ENCODE data around the gene CLSTN2. TPM values are rescaled to one million over a fixed set of nuclear protein-coding genes. Genes with fewer than 3 reads are reported as not detected.

Gene CLSTN2
- total RNA-seq, 1 experiment from 2014 or later, result 0.68 TPM

GRCh38 chr3:140014831-140015495 lies 80.0 kb downstream of the CLSTN2 start:
- Mint-ChIP-seq H3K27me3 (ENCODE audit: low read depth) (no peaks in the 10 kb centered on the region; the same call in 1 of the 2 replicates), H3K4me1 (no peaks in the 10 kb centered on the region), H3K9me3 (no peaks in the 10 kb centered on the region), H3K36me3 (ENCODE audit: insufficient read depth in 1 of 3, low read depth in 3 of 3) (no peaks in the 10 kb centered on the region), H3K27ac (no peak overlapping the region), H3K4me3 (no peak overlapping the region)
- no peaks in the 10 kb centered on the region for H3K79me2 ChIP-seq (ENCODE audit: insufficient read depth, low read length)
- no peak overlapping the region for H3K23ac ChIP-seq (ENCODE audit: insufficient read length, low read depth, low read length)
- H2BK12ac ChIP-seq (ENCODE audit: insufficient read length, low read depth, low read length), result no peak overlapping the region
- no peak overlapping the region for H4K8ac ChIP-seq (replicated peaks; ENCODE audit: insufficient read length, low read depth, low read length)
- no peaks in the 10 kb centered on the region for H3K9me3 ChIP-seq (ENCODE audit: control insufficient read depth, low read depth, low read length)
- H4K20me1 ChIP-seq (ENCODE audit: control insufficient read depth, insufficient read depth, insufficient read length), result no peaks in the 10 kb centered on the region
- H2AK5ac ChIP-seq (ENCODE audit: insufficient read length, low read length), result no peak overlapping the region
- H3K4ac ChIP-seq (ENCODE audit: low read depth, low read length), result no peak overlapping the region
- no peaks in the 10 kb centered on the region for H3K4me1 ChIP-seq (ENCODE audit: insufficient read depth, low read length)
- H3K23me2 ChIP-seq (ENCODE audit: insufficient read length, low read depth, low read length, poor library complexity, severe bottlenecking), result no peaks in the 10 kb centered on the region
- no peak overlapping the region for H2BK20ac ChIP-seq (ENCODE audit: low read depth, low read length, poor library complexity, severe bottlenecking)
- no peak overlapping the region for H3K4me2 ChIP-seq (ENCODE audit: insufficient read depth, insufficient read length, low read length)
- H2BK15ac ChIP-seq (ENCODE audit: low read depth, low read length), result no peak overlapping the region
- WGBS (ENCODE audit: extremely low coverage, insufficient read length, low lambda C conversion rate), result no CpG with 5 or more reads among the region's 3 CpGs
- no peak overlapping the region for H3K14ac ChIP-seq (ENCODE audit: insufficient read depth, low read length)
- no peak overlapping the region for H3K18ac ChIP-seq (ENCODE audit: insufficient read length, low read depth, low read length)
- no peak overlapping the region for H4K91ac ChIP-seq (ENCODE audit: insufficient read length, low read depth, low read length)
- H3K56ac ChIP-seq (ENCODE audit: insufficient read length, low read depth, low read length), result no peak overlapping the region
- H3T11ph ChIP-seq (ENCODE audit: low read length), result no peak overlapping the region
- TF ChIP-seq, protein P1, sequence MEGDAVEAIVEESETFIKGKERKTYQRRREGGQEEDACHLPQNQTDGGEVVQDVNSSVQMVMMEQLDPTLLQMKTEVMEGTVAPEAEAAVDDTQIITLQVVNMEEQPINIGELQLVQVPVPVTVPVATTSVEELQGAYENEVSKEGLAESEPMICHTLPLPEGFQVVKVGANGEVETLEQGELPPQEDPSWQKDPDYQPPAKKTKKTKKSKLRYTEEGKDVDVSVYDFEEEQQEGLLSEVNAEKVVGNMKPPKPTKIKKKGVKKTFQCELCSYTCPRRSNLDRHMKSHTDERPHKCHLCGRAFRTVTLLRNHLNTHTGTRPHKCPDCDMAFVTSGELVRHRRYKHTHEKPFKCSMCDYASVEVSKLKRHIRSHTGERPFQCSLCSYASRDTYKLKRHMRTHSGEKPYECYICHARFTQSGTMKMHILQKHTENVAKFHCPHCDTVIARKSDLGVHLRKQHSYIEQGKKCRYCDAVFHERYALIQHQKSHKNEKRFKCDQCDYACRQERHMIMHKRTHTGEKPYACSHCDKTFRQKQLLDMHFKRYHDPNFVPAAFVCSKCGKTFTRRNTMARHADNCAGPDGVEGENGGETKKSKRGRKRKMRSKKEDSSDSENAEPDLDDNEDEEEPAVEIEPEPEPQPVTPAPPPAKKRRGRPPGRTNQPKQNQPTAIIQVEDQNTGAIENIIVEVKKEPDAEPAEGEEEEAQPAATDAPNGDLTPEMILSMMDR (conservative IDR thresholded peaks at IDR 0.05), result no peak
- no peak overlapping the region for H2BK120ac ChIP-seq (ENCODE audit: low read depth, low read length, poor library complexity, severe bottlenecking)
- H4K5ac ChIP-seq (ENCODE audit: insufficient read length, low read depth, low read length), result no peak overlapping the region
- no peak overlapping the region for H2AFZ ChIP-seq (ENCODE audit: low read length)
- no peak overlapping the region for H2BK5ac ChIP-seq (ENCODE audit: insufficient read length, low read length)
- no peak overlapping the region for H3K27ac ChIP-seq (ENCODE audit: insufficient read length, low read depth, low read length)
- no peak overlapping the region for H3K9ac ChIP-seq (ENCODE audit: extremely low read depth, insufficient read length, low read length)
- H3K79me1 ChIP-seq (ENCODE audit: insufficient read depth, low read depth, low read length, poor library complexity, severe bottlenecking), result no peaks in the 10 kb centered on the region
- no peak for DNase-seq
- no peaks in the 10 kb centered on the region for H3K27me3 ChIP-seq (ENCODE audit: insufficient read depth, low read length)

Data from H9 (cell line).